H1 (cell line): ENCODE measurements around the gene AMPH. TPM values are rescaled to one million over a fixed set of nuclear protein-coding genes. Genes with fewer than 3 reads are reported as not detected.

Experiments used
- CTCF ChIA-PET: fragments of 300-600 bp; sonication (Branson Sonifier 250); formaldehyde crosslinking; loops from one replicate; lab custom pipeline; 2021; ENCODE audit not compliant: partially characterized antibody; lab: Charles Lee
- POLR2A ChIA-PET: fragments of 300-600 bp; sonication (Branson Sonifier 250); formaldehyde crosslinking; loops from one replicate; lab custom pipeline; 2021; ENCODE audit warnings: inconsistent platforms; ENCODE audit not compliant: partially characterized antibody; lab: Charles Lee
- DNase-seq, 2 experiments: peaks; one replicate each; pipeline versions ENCODE4 v3.0.0 to v3.0.0-alpha.2; 2010 to 2022; ENCODE audit warnings: low spot score in 2 of 2, low read depth in 1 of 2, mixed read lengths in 1 of 2
- FAIRE-seq: peaks from 2 replicates; lab custom pipeline; 2011; peaks lifted over from hg19 to GRCh38; lab: Jason Lieb, UNC
- H2AFZ ChIP-seq: 2 replicates; pipeline ENCODE4 v1.8.1; 2012; ENCODE audit warnings: low read length, inconsistent platforms
- H2AK5ac ChIP-seq: 2 replicates; pipeline ENCODE4 v1.6.1; 2013; ENCODE audit warnings: low read depth, low read length
- H2BK120ac ChIP-seq: replicated peaks from 2 replicates; pipeline ENCODE3; 2013; ENCODE audit warnings: low read depth, low read length, inconsistent platforms
- H2BK12ac ChIP-seq: 2 replicates; pipeline ENCODE4 v1.6.1; 2013; ENCODE audit warnings: low read depth, low read length
- H2BK15ac ChIP-seq: 2 replicates; pipeline ENCODE4 v1.6.1; 2013; ENCODE audit warnings: low read length
- H2BK20ac ChIP-seq: 2 replicates; pipeline ENCODE4 v1.6.1; 2013; ENCODE audit warnings: low read length
- H2BK5ac ChIP-seq: 2 replicates; pipeline ENCODE4 v1.6.1; 2013; ENCODE audit warnings: low read depth, low read length
- H3K14ac ChIP-seq: 2 replicates; pipeline ENCODE4 v1.6.1; 2013; ENCODE audit warnings: inconsistent platforms; ENCODE audit not compliant: insufficient read length
- H3K18ac ChIP-seq: 2 replicates; pipeline ENCODE4 v1.6.1; 2013; ENCODE audit warnings: low read length; ENCODE audit errors: extremely low read depth
- H3K23ac ChIP-seq: 2 replicates; pipeline ENCODE4 v1.6.1; 2013; ENCODE audit warnings: inconsistent platforms; ENCODE audit not compliant: insufficient read length
- H3K23me2 ChIP-seq: 2 replicates; pipeline ENCODE4 v1.6.1; 2013; ENCODE audit warnings: low read depth, low read length
- H3K27ac ChIP-seq: 2 replicates; pipeline ENCODE4 v1.6.1; 2011; ENCODE audit warnings: low read depth, low read length, inconsistent platforms
- H3K27me3 ChIP-seq, 4 experiments: replicated peaks in 1 of 4; 1 replicate in 1 of 4; 2 replicates in 3 of 4; pipeline versions ENCODE4 v1.6.1 to v1.8.1; 2011 to 2013; ENCODE audit warnings: low read length in 3 of 4, mild to moderate bottlenecking in 3 of 4, inconsistent platforms in 2 of 4, mixed read lengths in 2 of 4, moderate library complexity in 1 of 4; ENCODE audit not compliant: control insufficient read depth in 3 of 4, insufficient read depth in 3 of 4; ENCODE audit errors: extremely low read depth in 1 of 4
- H3K36me3 ChIP-seq, 4 experiments: 2 replicates each; pipeline versions ENCODE4 v1.6.1 to v1.8.1; 2011 to 2013; ENCODE audit warnings: mild to moderate bottlenecking in 4 of 4, low read length in 3 of 4, moderate library complexity in 2 of 4, control low read depth in 1 of 4, inconsistent platforms in 1 of 4; ENCODE audit not compliant: insufficient read depth in 4 of 4, control insufficient read depth in 2 of 4
- H3K4ac ChIP-seq: replicated peaks from 2 replicates; pipeline ENCODE3; 2013; ENCODE audit warnings: low read length, low read depth, mixed read lengths, inconsistent platforms; ENCODE audit not compliant: insufficient read length
- H3K4me1 ChIP-seq, 4 experiments: replicated peaks in 1 of 4; 1 replicate in 1 of 4; 2 replicates in 3 of 4; pipeline versions ENCODE4 v1.6.1 to v1.8.1; 2011 to 2013; ENCODE audit warnings: low read length in 3 of 4, inconsistent platforms in 2 of 4, mixed read lengths in 1 of 4; ENCODE audit not compliant: insufficient read depth in 4 of 4, control insufficient read depth in 3 of 4
- H3K4me2 ChIP-seq, 2 experiments: 2 replicates each; pipeline versions ENCODE4 v1.6.1 to v1.8.1; 2011 to 2013; ENCODE audit warnings: low read depth in 2 of 2, low read length in 2 of 2, control low read depth in 1 of 2, inconsistent platforms in 1 of 2, mild to moderate bottlenecking in 1 of 2; ENCODE audit not compliant: insufficient read depth in 1 of 2
- H3K4me3 ChIP-seq, 4 experiments: fragments of 200-600, 300-600 bp in 1 of 4; sonication (generic), shearing (Covaris generic), sonication (Bioruptor Twin) in 1 of 4; 2 replicates each; pipeline versions ENCODE4 v1.5.1 to v1.8.1; 2011 to 2016; ENCODE audit warnings: low read length in 4 of 4, low read depth in 3 of 4, control low read depth in 2 of 4, inconsistent platforms in 2 of 4, mild to moderate bottlenecking in 2 of 4, mixed read lengths in 1 of 4, moderate library complexity in 1 of 4; ENCODE audit not compliant: insufficient read depth in 2 of 4; ENCODE audit errors: extremely low read depth in 1 of 4
- H3K56ac ChIP-seq: replicated peaks from 2 replicates; pipeline ENCODE3; 2013; ENCODE audit warnings: low read depth, mild to moderate bottlenecking, mixed read lengths, low read length, inconsistent platforms; ENCODE audit not compliant: insufficient read length
- H3K79me1 ChIP-seq: 2 replicates; pipeline ENCODE4 v1.6.1; 2013; ENCODE audit warnings: low read depth, low read length, control low read depth
- H3K79me2 ChIP-seq, 2 experiments: 2 replicates each; pipeline versions ENCODE4 v1.6.1 to v1.8.1; 2012 to 2013; ENCODE audit warnings: low read length in 2 of 2, mild to moderate bottlenecking in 2 of 2, inconsistent platforms in 1 of 2; ENCODE audit not compliant: insufficient read depth in 2 of 2, control insufficient read depth in 1 of 2
- H3K9ac ChIP-seq, 4 experiments: replicated peaks in 1 of 4; 1 replicate in 1 of 4; 2 replicates in 3 of 4; pipeline versions ENCODE4 v1.6.1 to v1.8.1; 2011 to 2013; ENCODE audit warnings: low read depth in 3 of 4, low read length in 3 of 4, control low read depth in 2 of 4, mild to moderate bottlenecking in 2 of 4, moderate library complexity in 2 of 4, inconsistent platforms in 1 of 4; ENCODE audit errors: extremely low read depth in 1 of 4
- H3K9me3 ChIP-seq, 2 experiments: 2 replicates each; pipeline versions ENCODE4 v1.6.1 to v1.8.1; 2012 to 2013; ENCODE audit warnings: mild to moderate bottlenecking in 2 of 2, moderate library complexity in 2 of 2, control low read depth in 1 of 2, inconsistent platforms in 1 of 2, low read depth in 1 of 2, low read length in 1 of 2, mixed read lengths in 1 of 2; ENCODE audit not compliant: insufficient read depth in 2 of 2
- H4K20me1 ChIP-seq, 2 experiments: replicated peaks in 1 of 2; 2 replicates each; pipeline versions ENCODE3 to v1.8.1; 2011 to 2013; ENCODE audit warnings: inconsistent platforms in 2 of 2, low read length in 2 of 2, mild to moderate bottlenecking in 1 of 2; ENCODE audit not compliant: insufficient read depth in 2 of 2, control insufficient read depth in 1 of 2
- H4K5ac ChIP-seq: 2 replicates; pipeline ENCODE4 v1.6.1; 2013; ENCODE audit warnings: low read length, low read depth, mixed read lengths, inconsistent platforms; ENCODE audit not compliant: insufficient read length
- H4K8ac ChIP-seq: 2 replicates; pipeline ENCODE4 v1.8.0; 2013; ENCODE audit warnings: mild to moderate bottlenecking, moderate library complexity, low read length, inconsistent platforms; ENCODE audit not compliant: insufficient read depth; ENCODE audit errors: extremely low read depth
- H4K91ac ChIP-seq: replicated peaks from 2 replicates; pipeline ENCODE3; 2013; ENCODE audit warnings: low read length, mixed read lengths, inconsistent platforms; ENCODE audit not compliant: insufficient read length
- HDAC2 ChIP-seq, 2 experiments: fragments of 300-600 bp in 1 of 2; sonication (generic) in 1 of 2; IDR thresholded peaks; 2 replicates each; pipeline ENCODE4 v1.6.1; 2011 to 2012; ENCODE audit warnings: low read depth in 2 of 2, low read length in 2 of 2, mild to moderate bottlenecking in 2 of 2, moderate library complexity in 2 of 2, borderline replicate concordance in 1 of 2, inconsistent platforms in 1 of 2
- HDAC6 ChIP-seq: IDR thresholded peaks from one replicate; pipeline ENCODE4 v1.7.1; 2012; ENCODE audit warnings: low read depth, mild to moderate bottlenecking, inconsistent platforms, low read length, moderate library complexity
- MAFK ChIP-seq: IDR thresholded peaks from 2 replicates; pipeline ENCODE4 v1.6.1; 2012; ENCODE audit warnings: low read depth, mild to moderate bottlenecking, improper control_type of control experiment, low read length
- NRF1 ChIP-seq: IDR thresholded peaks from 2 replicates; pipeline ENCODE4 v1.6.1; 2011; ENCODE audit warnings: mild to moderate bottlenecking, low read depth, low read length, improper control_type of control experiment
- PHF8 ChIP-seq: fragments of 200-600 bp; sonication (generic); conservative IDR thresholded peaks from 2 replicates; pipeline ENCODE4 v1.7.1; 2012; ENCODE audit warnings: low read depth, mild to moderate bottlenecking, inconsistent platforms, low read length, moderate library complexity
- TAF7 ChIP-seq: optimal IDR thresholded peaks from 2 replicates; pipeline ENCODE3; 2011; ENCODE audit warnings: low read depth, mild to moderate bottlenecking, inconsistent platforms, low read length, moderate library complexity, borderline replicate concordance
- TCF12 ChIP-seq: IDR thresholded peaks from 2 replicates; pipeline ENCODE4 v1.6.1; 2011; ENCODE audit warnings: low read depth, mild to moderate bottlenecking, low read length
- WGBS, 2 experiments: shearing (Covaris generic) in 1 of 2; methylation state at CpG; one replicate each; pipeline versions ENCODE4 v1.1.6 to v1.1.7; 2013 to 2015; ENCODE audit warnings: low lambda C conversion rate in 2 of 2, mixed read lengths in 2 of 2, inconsistent platforms in 1 of 2, low coverage in 1 of 2, missing lambda C conversion rate in 1 of 2; ENCODE audit not compliant: insufficient replicate concordance in 2 of 2, insufficient coverage in 1 of 2, insufficient read length in 1 of 2; ENCODE audit errors: extremely low coverage in 1 of 2, missing lambda C conversion rate in 1 of 2; 5-methylcytosine and 5-hydroxymethylcytosine counted together
- polyA plus RNA-seq, 7 experiments: library from polyadenylated mRNA; depleted of rRNA in 3 of 7; stranded (reverse) in 5 of 7; unstranded in 2 of 7; fragments of >200 nt in 5 of 7; fragments of 200-250 nt in 2 of 7; gene quantifications; 1 replicate in 5 of 7; 2 replicates in 1 of 7; 4 replicates in 1 of 7; pipeline versions ENCODE4 v1.2.1 to v1.2.3, GENCODE V29; 2011 to 2013; ENCODE audit warnings: missing spikeins in 2 of 7, mixed read lengths in 2 of 7
- total RNA-seq: library from RNA; stranded (reverse); fragmentation: NEBNext Ultra II Directional; extraction: Animal tissue kit (Norgen Biotek cat#: 25700); gene quantifications from 2 replicates; pipeline ENCODE4 v1.2.1, GENCODE V29; 2021
- TF ChIP-seq, protein P1 (sequence below): IDR thresholded peaks from 2 replicates; pipeline ENCODE4 v1.6.1; 2012; ENCODE audit warnings: low read length, inconsistent platforms
- TF ChIP-seq, protein P2 (sequence below), 3 experiments: IDR thresholded peaks; 1 replicate in 2 of 3; 2 replicates in 1 of 3; pipeline versions ENCODE4 v1.5.1 to v1.6.1; 2011; ENCODE audit warnings: low read length in 3 of 3, mild to moderate bottlenecking in 3 of 3, inconsistent platforms in 2 of 3, low read depth in 1 of 3, moderate library complexity in 1 of 3; ENCODE audit not compliant: insufficient read depth in 1 of 3; ENCODE audit errors: control extremely low read depth in 1 of 3

AMPH gene
- total and polyA plus RNA-seq, 2 of the 8 experiments (the other 6 are each of a cell fraction or from before 2014, with no cell fraction given): 7.3 to 12.2 TPM

DNA sequence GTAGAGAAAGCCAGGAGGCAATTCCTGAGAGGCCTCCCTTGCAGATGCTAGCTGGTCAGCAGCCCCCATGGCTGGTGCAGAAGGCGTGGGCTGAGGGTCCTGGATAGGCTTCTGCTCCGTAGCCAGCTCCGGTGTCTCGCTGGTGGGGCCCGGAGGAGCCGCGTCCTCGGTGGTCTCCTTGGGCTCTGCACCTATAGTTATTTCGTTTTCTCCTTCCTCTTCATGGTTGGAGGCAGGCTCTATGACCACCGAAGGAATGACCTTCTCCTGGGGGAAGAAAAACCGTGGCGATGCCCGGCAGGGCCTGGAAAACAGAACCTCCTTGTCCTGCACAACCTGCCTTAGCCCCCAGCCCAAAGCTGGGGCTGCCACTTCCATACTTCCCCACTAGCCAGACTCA, 239.4 kb downstream of the AMPH start:
- Histone ChIP-seq H3K4me2 (no peak overlapping the region), H3K36me3 (no peaks in the 10 kb centered on the region), H4K20me1 (no peaks in the 10 kb centered on the region), H4K5ac (no peak overlapping the region), H3K9ac (no peak overlapping the region), H4K91ac (no peak overlapping the region), H2BK20ac (no peak overlapping the region), H2BK5ac (no peak overlapping the region), H3K23ac (no peak overlapping the region), H3K27me3 (no peaks in the 10 kb centered on the region), H2BK12ac (no peak overlapping the region), H3K23me2 (no peaks in the 10 kb centered on the region), H3K4me3 (no peak overlapping the region), H4K8ac (no peak overlapping the region), H3K27ac (no peak overlapping the region), H3K14ac (no peak overlapping the region), H3K79me1 (no peaks in the 10 kb centered on the region), H3K9me3 (peaks cover 0 to 4% of the 10 kb centered on the region in 2 experiments; a peak in 1 of 4 replicates), H3K4ac (no peak overlapping the region), H2BK120ac (no peak overlapping the region), H3K4me1 (0 out of 7 replicates have a peak, but pooled peaks cover 0 to 2% (median 0%) of the 10 kb centered on the region in 4 experiments), H3K18ac (no peak overlapping the region), H2AFZ (no peak overlapping the region), H2BK15ac (no peak overlapping the region), H3K79me2 (no peaks in the 10 kb centered on the region), H2AK5ac (no peak overlapping the region), H3K56ac (no peak overlapping the region)
- DNase-seq (no peak), FAIRE-seq (no peak)
- 86% methylated on average over 13 of the region's 13 CpGs; no CpG with 5 or more reads in 1 of the 2 experiments for WGBS, 2 experiments
- ChIA-PET CTCF (interaction anchor here (1.1 to 1.3 kb wide), 3 partner anchors 8 to 14 kb away, joined by 3 read pairs; no protein-coding TSS in a partner anchor), POLR2A (no interaction called here)
- TF ChIP-seq TCF12: no peak
- no peak for TF ChIP-seq HDAC6
- TF ChIP-seq, protein P1, sequence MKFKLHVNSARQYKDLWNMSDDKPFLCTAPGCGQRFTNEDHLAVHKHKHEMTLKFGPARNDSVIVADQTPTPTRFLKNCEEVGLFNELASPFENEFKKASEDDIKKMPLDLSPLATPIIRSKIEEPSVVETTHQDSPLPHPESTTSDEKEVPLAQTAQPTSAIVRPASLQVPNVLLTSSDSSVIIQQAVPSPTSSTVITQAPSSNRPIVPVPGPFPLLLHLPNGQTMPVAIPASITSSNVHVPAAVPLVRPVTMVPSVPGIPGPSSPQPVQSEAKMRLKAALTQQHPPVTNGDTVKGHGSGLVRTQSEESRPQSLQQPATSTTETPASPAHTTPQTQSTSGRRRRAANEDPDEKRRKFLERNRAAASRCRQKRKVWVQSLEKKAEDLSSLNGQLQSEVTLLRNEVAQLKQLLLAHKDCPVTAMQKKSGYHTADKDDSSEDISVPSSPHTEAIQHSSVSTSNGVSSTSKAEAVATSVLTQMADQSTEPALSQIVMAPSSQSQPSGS: no peak
- no peak for TF ChIP-seq NRF1
- TF ChIP-seq TAF7: no peak
- no peak for TF ChIP-seq PHF8
- TF ChIP-seq, protein P2, sequence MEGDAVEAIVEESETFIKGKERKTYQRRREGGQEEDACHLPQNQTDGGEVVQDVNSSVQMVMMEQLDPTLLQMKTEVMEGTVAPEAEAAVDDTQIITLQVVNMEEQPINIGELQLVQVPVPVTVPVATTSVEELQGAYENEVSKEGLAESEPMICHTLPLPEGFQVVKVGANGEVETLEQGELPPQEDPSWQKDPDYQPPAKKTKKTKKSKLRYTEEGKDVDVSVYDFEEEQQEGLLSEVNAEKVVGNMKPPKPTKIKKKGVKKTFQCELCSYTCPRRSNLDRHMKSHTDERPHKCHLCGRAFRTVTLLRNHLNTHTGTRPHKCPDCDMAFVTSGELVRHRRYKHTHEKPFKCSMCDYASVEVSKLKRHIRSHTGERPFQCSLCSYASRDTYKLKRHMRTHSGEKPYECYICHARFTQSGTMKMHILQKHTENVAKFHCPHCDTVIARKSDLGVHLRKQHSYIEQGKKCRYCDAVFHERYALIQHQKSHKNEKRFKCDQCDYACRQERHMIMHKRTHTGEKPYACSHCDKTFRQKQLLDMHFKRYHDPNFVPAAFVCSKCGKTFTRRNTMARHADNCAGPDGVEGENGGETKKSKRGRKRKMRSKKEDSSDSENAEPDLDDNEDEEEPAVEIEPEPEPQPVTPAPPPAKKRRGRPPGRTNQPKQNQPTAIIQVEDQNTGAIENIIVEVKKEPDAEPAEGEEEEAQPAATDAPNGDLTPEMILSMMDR (IDR thresholded peaks at IDR 0.05; ENCODE audit: control extremely low read depth in 1 of 3, insufficient read depth in 1 of 3, low read depth in 1 of 3, low read length in 3 of 3): no peak
- no peak for TF ChIP-seq MAFK
- no peak for TF ChIP-seq HDAC2 (IDR thresholded peaks at IDR 0.05; ENCODE audit: borderline replicate concordance in 1 of 2, low read depth in 2 of 2, low read length in 2 of 2)
